Astrocyte (in vitro differentiated cells and primary cell): ENCODE results near the gene HMGCR. TPM values are rescaled to one million over a fixed set of nuclear protein-coding genes. Genes with fewer than 3 reads are reported as not detected.
A peak's percentile ranks its signal among the peaks of the same experiment; 100 is the strongest.
"Not testable (repeated sequence)": the region's sequence is repeated elsewhere in the genome, so short reads cannot be mapped to it uniquely, and the experiment has no call there.

Experiments
- DNase-seq: peaks from one replicate; pipeline ENCODE4 v3.0.0-alpha.2; 2010; ENCODE audit warnings: low read depth
- FAIRE-seq: peaks from 2 replicates; lab custom pipeline; 2011; peaks lifted over from hg19 to GRCh38; lab: Jason Lieb, UNC
- H2AFZ ChIP-seq: 2 replicates; pipeline ENCODE4 v1.6.0; 2012; ENCODE audit warnings: low read depth, low read length, inconsistent platforms
- H3K27ac ChIP-seq: 2 replicates; pipeline ENCODE4 v1.5.1; 2011; ENCODE audit warnings: low read depth, low read length, inconsistent platforms
- H3K27me3 ChIP-seq: 2 replicates; pipeline ENCODE4 v1.6.0; 2011; ENCODE audit warnings: low read length, inconsistent platforms; ENCODE audit not compliant: insufficient read depth
- H3K36me3 ChIP-seq: 2 replicates; pipeline ENCODE4 v1.5.1; 2011; ENCODE audit warnings: low read length, inconsistent platforms; ENCODE audit not compliant: insufficient read depth
- H3K4me1 ChIP-seq: 2 replicates; pipeline ENCODE4 v1.5.1; 2011; ENCODE audit warnings: low read length, inconsistent platforms; ENCODE audit not compliant: insufficient read depth
- H3K4me2 ChIP-seq: 2 replicates; pipeline ENCODE4 v1.6.0; 2012; ENCODE audit warnings: low read length, inconsistent platforms
- H3K4me3 ChIP-seq: 2 replicates; pipeline ENCODE4 v1.5.1; 2011; ENCODE audit warnings: low read depth, mild to moderate bottlenecking, low read length, inconsistent platforms; ENCODE audit not compliant: insufficient read depth
- H3K79me2 ChIP-seq: 2 replicates; pipeline ENCODE4 v1.6.0; 2012; ENCODE audit warnings: mild to moderate bottlenecking, low read length, inconsistent platforms; ENCODE audit not compliant: insufficient read depth
- H3K9ac ChIP-seq: 2 replicates; pipeline ENCODE4 v1.6.0; 2012; ENCODE audit warnings: mild to moderate bottlenecking, low read length, inconsistent platforms
- H3K9me3 ChIP-seq: 2 replicates; pipeline ENCODE4 v1.5.1; 2012; ENCODE audit warnings: low read depth, mild to moderate bottlenecking, low read length, inconsistent platforms; ENCODE audit not compliant: insufficient read depth
- H4K20me1 ChIP-seq: 2 replicates; pipeline ENCODE4 v1.6.0; 2012; ENCODE audit warnings: low read length, inconsistent platforms; ENCODE audit not compliant: insufficient read depth
- H3K27ac Mint-ChIP-seq: one replicate; pipeline ENCODE4 v1.8.0; 2021; ENCODE audit warnings: mild to moderate bottlenecking, mixed read lengths; ENCODE audit not compliant: unreplicated experiment
- H3K27me3 Mint-ChIP-seq: one replicate; pipeline ENCODE4 v1.8.0; 2021; ENCODE audit warnings: low read depth, mixed read lengths; ENCODE audit not compliant: unreplicated experiment
- H3K36me3 Mint-ChIP-seq: one replicate; pipeline ENCODE4 v1.8.0; 2021; ENCODE audit warnings: low read depth, mixed read lengths; ENCODE audit not compliant: unreplicated experiment
- H3K4me1 Mint-ChIP-seq: one replicate; pipeline ENCODE4 v1.8.0; 2021; ENCODE audit warnings: low read depth, mixed read lengths; ENCODE audit not compliant: unreplicated experiment
- H3K4me3 Mint-ChIP-seq: one replicate; pipeline ENCODE4 v1.8.0; 2021; ENCODE audit warnings: mild to moderate bottlenecking, moderate library complexity, mixed read lengths; ENCODE audit not compliant: unreplicated experiment
- H3K9me3 Mint-ChIP-seq: one replicate; pipeline ENCODE4 v1.8.0; 2021; ENCODE audit warnings: mild to moderate bottlenecking, mixed read lengths; ENCODE audit not compliant: unreplicated experiment
- CTCF ChIP-seq: IDR thresholded peaks from 2 replicates; pipeline ENCODE4 v1.5.1; 2011; ENCODE audit warnings: low read depth, mild to moderate bottlenecking, inconsistent platforms, low read length, moderate library complexity; ENCODE audit not compliant: insufficient read depth
- EZH2 ChIP-seq: IDR thresholded peaks from 2 replicates; pipeline ENCODE4 v1.6.1; 2012; ENCODE audit warnings: mild to moderate bottlenecking, low read length, inconsistent platforms; ENCODE audit not compliant: insufficient read depth
- total RNA-seq: library from RNA; stranded (reverse); gene quantifications from 2 replicates; pipeline ENCODE4 v1.2.1, GENCODE V29; 2021

The HMGCR gene
- total RNA-seq, 1 donor from 2014 or later, result 114 TPM

GRCh38 chr5:75325242-75325641, 11.8 kb upstream of the HMGCR start:
- H3K27me3 ChIP-seq, result no peaks in the 10 kb centered on the region
- no peaks in the 10 kb centered on the region for H3K9me3 ChIP-seq
- H3K4me3 Mint-ChIP-seq, result no peak overlapping the region
- no peaks in the 10 kb centered on the region for H3K27me3 Mint-ChIP-seq
- H3K4me1 ChIP-seq, result peaks cover 14% of the 10 kb centered on the region
- FAIRE-seq, result no peak
- H2AFZ ChIP-seq, result no peak overlapping the region
- H3K4me1 Mint-ChIP-seq, result peaks cover 16% of the 10 kb centered on the region
- no peaks in the 10 kb centered on the region for H3K36me3 Mint-ChIP-seq
- no peaks in the 10 kb centered on the region for H3K36me3 ChIP-seq
- H4K20me1 ChIP-seq, result no peaks in the 10 kb centered on the region
- TF ChIP-seq EZH2 (no peak), CTCF (peak; percentile 20)
- no peak overlapping the region for H3K9ac ChIP-seq
- no peak overlapping the region for H3K27ac Mint-ChIP-seq
- H3K9me3 Mint-ChIP-seq, result no peaks in the 10 kb centered on the region
- no peak overlapping the region for H3K4me2 ChIP-seq
- no peaks in the 10 kb centered on the region for H3K79me2 ChIP-seq
- H3K27ac ChIP-seq, result no peak overlapping the region
- no peak overlapping the region for H3K4me3 ChIP-seq
- no peak for DNase-seq

GRCh38 chr5:75330404-75330803, 6.6 kb upstream of the HMGCR start:
- H3K4me3 Mint-ChIP-seq, result no peak overlapping the region
- H3K79me2 ChIP-seq, result no peaks in the 10 kb centered on the region
- no peaks in the 10 kb centered on the region for H3K9me3 ChIP-seq
- FAIRE-seq (no peak), DNase-seq (no peak)
- H3K9me3 Mint-ChIP-seq, result no peaks in the 10 kb centered on the region
- H3K4me1 ChIP-seq, result no peaks in the 10 kb centered on the region
- no peaks in the 10 kb centered on the region for H3K27me3 Mint-ChIP-seq
- no peak overlapping the region for H2AFZ ChIP-seq
- H3K36me3 Mint-ChIP-seq, result no peaks in the 10 kb centered on the region
- no peak overlapping the region for H3K4me3 ChIP-seq
- no peak overlapping the region for H3K27ac Mint-ChIP-seq
- TF ChIP-seq EZH2 (no peak), CTCF (no peak)
- no peaks in the 10 kb centered on the region for H4K20me1 ChIP-seq
- H3K27me3 ChIP-seq, result no peaks in the 10 kb centered on the region
- H3K9ac ChIP-seq, result no peak overlapping the region
- H3K4me2 ChIP-seq, result no peak overlapping the region
- no peak overlapping the region for H3K27ac ChIP-seq
- no peaks in the 10 kb centered on the region for H3K36me3 ChIP-seq
- no peaks in the 10 kb centered on the region for H3K4me1 Mint-ChIP-seq

GRCh38 chr5:75331095-75332090, 5.6 kb upstream of the HMGCR start:
- H3K4me3 ChIP-seq, result no peak overlapping the region
- FAIRE-seq (no peak), DNase-seq (no peak)
- H3K4me2 ChIP-seq, result no peak overlapping the region
- no peaks in the 10 kb centered on the region for H3K79me2 ChIP-seq
- H3K9me3 Mint-ChIP-seq, result no peaks in the 10 kb centered on the region
- H3K9me3 ChIP-seq, result no peaks in the 10 kb centered on the region
- no peaks in the 10 kb centered on the region for H3K4me1 Mint-ChIP-seq
- no peaks in the 10 kb centered on the region for H3K36me3 Mint-ChIP-seq
- no peak overlapping the region for H3K4me3 Mint-ChIP-seq
- no peak overlapping the region for H3K9ac ChIP-seq
- no peaks in the 10 kb centered on the region for H4K20me1 ChIP-seq
- no peaks in the 10 kb centered on the region for H3K36me3 ChIP-seq
- H3K27ac Mint-ChIP-seq, result no peak overlapping the region
- TF ChIP-seq EZH2 (no peak), CTCF (no peak)
- H3K27ac ChIP-seq, result no peak overlapping the region
- H3K27me3 Mint-ChIP-seq, result no peaks in the 10 kb centered on the region
- peaks cover 4% of the 10 kb centered on the region for H3K4me1 ChIP-seq
- no peaks in the 10 kb centered on the region for H3K27me3 ChIP-seq
- no peak overlapping the region for H2AFZ ChIP-seq

GRCh38 chr5:75333759-75334158, 3.3 kb upstream of the HMGCR start:
- DNase-seq, H3K4me3 Mint-ChIP-seq, H3K27me3 ChIP-seq, H2AFZ ChIP-seq, H3K4me2 ChIP-seq, H3K4me1 ChIP-seq, H3K9me3 Mint-ChIP-seq, H3K27ac ChIP-seq, H3K4me1 Mint-ChIP-seq, H3K4me3 ChIP-seq, FAIRE-seq, H3K9ac ChIP-seq, H3K9me3 ChIP-seq, H3K27ac Mint-ChIP-seq, H3K36me3 ChIP-seq, H3K27me3 Mint-ChIP-seq, H3K36me3 Mint-ChIP-seq: not testable (repeated sequence)
- peaks cover 13% of the 10 kb centered on the region for H4K20me1 ChIP-seq
- H3K79me2 ChIP-seq, result peaks cover 17% of the 10 kb centered on the region
